ENCODE results near the gene ZFAND2A.
A peak's percentile ranks its signal among the peaks of the same experiment; 100 is the strongest.

The ZFAND2A gene

GRCh38 chr7:1105189-1105588, 54.8 kb downstream of the ZFAND2A start:
- DNase-seq: no peak

- DNase-seq: no peak
These were observed 55.3 kb downstream of the ZFAND2A start for GRCh38 chr7:1104516-1105179.

GRCh38 chr7:1103789-1104515, 56.0 kb downstream of the ZFAND2A start:
- DNase-seq: no peak

GRCh38 chr7:1103009-1103788, 56.8 kb downstream of the ZFAND2A start:
- peak; percentile 52 to 70 for DNase-seq
